K562 (cell line): ENCODE results near the gene CYFIP2. TPM values are rescaled to one million over a fixed set of nuclear protein-coding genes. Genes with fewer than 3 reads are reported as not detected.
A peak's percentile ranks its signal among the peaks of the same experiment; 100 is the strongest.

Source experiments
- ARID1B ChIP-seq: fragments of 450-650 bp; IDR thresholded peaks from 2 replicates; pipeline ENCODE4 v1.6.1; 2016; ENCODE audit warnings: antibody characterized with exemption, mild to moderate bottlenecking, inconsistent platforms
- C11orf30 ChIP-seq: fragments of 450-650 bp; IDR thresholded peaks from 2 replicates; pipeline ENCODE4 v1.6.1; 2016; ENCODE audit warnings: low read depth, mild to moderate bottlenecking
- CHCHD3 ChIP-seq: fragments of 250-450 bp; sonication (Bioruptor Pico); IDR thresholded peaks from 2 replicates; pipeline ENCODE4 v2.1.2; 2022; ENCODE audit warnings: mild to moderate bottlenecking
- CTBP1 ChIP-seq: fragments of 450-650 bp; IDR thresholded peaks from 2 replicates; pipeline ENCODE4 v1.6.1; 2016; ENCODE audit warnings: borderline replicate concordance
- FIP1L1 ChIP-seq: fragments of 200-400 bp; formaldehyde crosslinking; IDR thresholded peaks from 2 replicates; pipeline ENCODE4 v1.6.1; 2018; ENCODE audit warnings: mild to moderate bottlenecking, low read depth, low read length; ENCODE audit not compliant: poor library complexity, severe bottlenecking
- FOS ChIP-seq: IDR thresholded peaks from 3 replicates; pipeline ENCODE4 v1.6.1; 2011; ENCODE audit not compliant: insufficient read length; ENCODE audit errors: extremely low read depth
- GABPA ChIP-seq: fragments of 200-800 bp; sonication (Bioruptor generic); conservative IDR thresholded peaks from 2 replicates; pipeline ENCODE4 v1.6.1; 2016; ENCODE audit warnings: low read depth, missing genetic modification characterization, missing compliant biosample characterization
- GATAD2A ChIP-seq: fragments of 450-650 bp; IDR thresholded peaks from 2 replicates; pipeline ENCODE4 v1.6.1; 2017
- GMEB1 ChIP-seq: fragments of 250-450 bp; sonication (Bioruptor Pico); IDR thresholded peaks from 2 replicates; pipeline ENCODE4 v1.4.0; 2020; ENCODE audit warnings: mild to moderate bottlenecking
- HDAC3 ChIP-seq: fragments of 450-650 bp; IDR thresholded peaks from 2 replicates; pipeline ENCODE4 v1.6.1; 2018; ENCODE audit warnings: borderline replicate concordance, mild to moderate bottlenecking, moderate library complexity; ENCODE audit not compliant: partially characterized antibody
- JUNB ChIP-seq: fragments of 450-650 bp; formaldehyde crosslinking; conservative IDR thresholded peaks from 2 replicates; pipeline ENCODE4 v1.4.0; 2020; ENCODE audit warnings: mild to moderate bottlenecking
- JUND ChIP-seq, 2 experiments: IDR thresholded peaks; 2 replicates in 1 of 2; 3 replicates in 1 of 2; pipeline ENCODE4 v1.6.1; 2011; ENCODE audit warnings: borderline replicate concordance in 2 of 2, low read depth in 2 of 2, low read length in 2 of 2, improper control_type of control experiment in 1 of 2, missing biosample characterization in 1 of 2, missing genetic modification characterization in 1 of 2, missing genetic modification reagents in 1 of 2
- KLF13 ChIP-seq: fragments of 450-650 bp; IDR thresholded peaks from 2 replicates; pipeline ENCODE4 v1.6.1; 2016; ENCODE audit warnings: missing genetic modification characterization, low read depth, mild to moderate bottlenecking, missing compliant biosample characterization, moderate library complexity, borderline replicate concordance
- MAZ ChIP-seq, 2 experiments: fragments of 450-650 bp in 1 of 2; sonication (generic) in 1 of 2; formaldehyde crosslinking; IDR thresholded peaks in 1 of 2; conservative IDR thresholded peaks in 1 of 2; 2 replicates each; pipeline versions ENCODE4 v1.4.0 to v1.5.0; 2020; ENCODE audit warnings: mild to moderate bottlenecking in 1 of 2, missing genetic modification reagents in 1 of 2
- NFRKB ChIP-seq: fragments of 450-650 bp; IDR thresholded peaks from 2 replicates; pipeline ENCODE4 v1.6.1; 2016; ENCODE audit warnings: low read depth
- PKNOX1 ChIP-seq: fragments of 450-650 bp; IDR thresholded peaks from 2 replicates; pipeline ENCODE4 v1.6.1; 2016
- SMAD2 ChIP-seq: fragments of 150-350 bp; IDR thresholded peaks from 2 replicates; pipeline ENCODE4 v1.6.1; 2014; ENCODE audit warnings: low read depth, mild to moderate bottlenecking, low read length
- SMARCA5 ChIP-seq: fragments of 450-650 bp; IDR thresholded peaks from 2 replicates; pipeline ENCODE4 v1.6.1; 2016
- SNIP1 ChIP-seq: fragments of 450-650 bp; IDR thresholded peaks from 2 replicates; pipeline ENCODE4 v1.7.1; 2017; ENCODE audit warnings: low read depth, mild to moderate bottlenecking
- YY1 ChIP-seq, 3 experiments: IDR thresholded peaks; 2 replicates each; pipeline ENCODE4 v1.6.1; 2011; ENCODE audit warnings: low read length in 2 of 3, mild to moderate bottlenecking in 2 of 3, moderate library complexity in 2 of 3, borderline replicate concordance in 1 of 3, control low read depth in 1 of 3, low read depth in 1 of 3; ENCODE audit not compliant: insufficient read depth in 3 of 3, insufficient replicate concordance in 2 of 3, control insufficient read depth in 1 of 3, insufficient read length in 1 of 3; ENCODE audit errors: extremely low read depth in 1 of 3
- ZBTB26 ChIP-seq: fragments of 450-650 bp; formaldehyde crosslinking; IDR thresholded peaks from 2 replicates; pipeline ENCODE4 v1.4.0; 2022; ENCODE audit warnings: missing genetic modification characterization
- polyA plus RNA-seq, 8 experiments: library from polyadenylated mRNA; depleted of rRNA in 4 of 8; stranded (reverse) in 5 of 8; unstranded in 3 of 8; fragments of >200 nt; fragmentation: Nextera tagmentation in 2 of 8; fragmentation: Illumina TruSeq in 1 of 8; extraction: Ambion mirVana in 2 of 8; extraction: Trizol in 1 of 8; gene quantifications; 2 replicates each; pipeline versions ENCODE4 v1.2.1 to v1.2.3, GENCODE V29; 2011 to 2014; ENCODE audit warnings: inconsistent platforms in 1 of 8, missing spikeins in 1 of 8
- total RNA-seq, 7 experiments: library from RNA; depleted of rRNA in 6 of 7; stranded (reverse); fragments of >200 nt in 6 of 7; fragmentation: Illumina TruSeq in 2 of 7; extraction: Trizol in 2 of 7; gene quantifications; 2 replicates each; pipeline versions ENCODE4 v1.2.1 to v1.2.3, GENCODE V29; 2011 to 2021; ENCODE audit warnings: low replicate concordance in 1 of 7
- TF ChIP-seq, protein P1 (sequence below): fragments of 250-450 bp; sonication (Bioruptor Pico); IDR thresholded peaks from 2 replicates; pipeline ENCODE4 v1.5.0; 2020; ENCODE audit warnings: mild to moderate bottlenecking

CYFIP2 gene
- total and polyA plus RNA-seq, 9 of the 15 experiments (the other 6 are each of a cell fraction or from before 2014, with no cell fraction given) = 0.76 to 2.9 (median 1.4) TPM; not detected in 1

DNA sequence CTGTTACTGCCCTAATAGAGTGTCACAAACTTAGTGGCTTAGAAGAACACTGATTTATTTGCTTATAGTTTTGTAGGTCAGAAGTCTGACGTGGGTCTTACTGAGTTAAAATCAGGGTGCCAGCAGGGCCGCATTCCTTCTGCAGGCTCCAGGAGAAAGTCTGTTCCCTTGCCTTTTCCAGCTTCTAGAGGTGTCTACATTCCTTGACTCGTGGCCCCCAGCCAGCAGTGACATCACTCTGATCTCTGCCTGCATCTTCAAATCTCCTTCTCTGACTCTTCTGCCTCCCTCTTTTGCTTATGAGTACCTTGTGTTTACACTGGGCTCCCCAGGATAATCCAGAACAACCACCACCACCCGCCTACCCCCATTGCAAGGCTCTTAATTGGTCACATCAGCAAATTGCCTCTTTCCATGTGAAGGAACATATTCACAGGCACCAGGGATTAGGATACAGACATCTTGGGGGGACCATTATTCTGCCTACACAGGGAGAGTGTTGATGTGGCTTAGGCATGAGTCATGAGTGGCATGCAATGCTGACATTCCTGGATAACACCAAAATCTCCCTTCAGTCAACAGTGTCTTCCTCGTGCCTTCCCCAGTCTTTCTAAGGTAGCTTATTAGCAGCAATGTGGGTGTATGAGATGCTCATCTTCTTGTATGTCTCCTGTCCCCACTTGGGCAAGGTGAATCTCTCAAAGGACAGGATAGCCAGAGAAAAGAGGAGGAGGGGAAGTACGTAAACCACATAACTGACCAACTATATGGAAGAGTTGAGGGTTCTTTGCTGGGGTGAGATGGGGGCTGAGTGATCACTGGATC lies 24.4 kb downstream of the CYFIP2 start (continued):
- TF ChIP-seq SMARCA5 = no peak
- no peak for TF ChIP-seq GATAD2A
- no peak for TF ChIP-seq YY1 (IDR thresholded peaks at IDR 0.05; ENCODE audit: borderline replicate concordance in 1 of 3, control insufficient read depth in 1 of 3, extremely low read depth in 1 of 3, insufficient read depth in 3 of 3, insufficient read length in 1 of 3, insufficient replicate concordance in 2 of 3, low read depth in 1 of 3, low read length in 2 of 3)
- TF ChIP-seq MAZ (CRISPR knock-in tag; conservative IDR thresholded peaks at IDR 0.05 in 1 of 2, IDR thresholded peaks at IDR 0.05 in 1 of 2) = no peak
- TF ChIP-seq FOS = no peak
- TF ChIP-seq GMEB1 (CRISPR knock-in tag) = no peak
- TF ChIP-seq CHCHD3 (CRISPR knock-in tag) = no peak
- TF ChIP-seq, protein P1, sequence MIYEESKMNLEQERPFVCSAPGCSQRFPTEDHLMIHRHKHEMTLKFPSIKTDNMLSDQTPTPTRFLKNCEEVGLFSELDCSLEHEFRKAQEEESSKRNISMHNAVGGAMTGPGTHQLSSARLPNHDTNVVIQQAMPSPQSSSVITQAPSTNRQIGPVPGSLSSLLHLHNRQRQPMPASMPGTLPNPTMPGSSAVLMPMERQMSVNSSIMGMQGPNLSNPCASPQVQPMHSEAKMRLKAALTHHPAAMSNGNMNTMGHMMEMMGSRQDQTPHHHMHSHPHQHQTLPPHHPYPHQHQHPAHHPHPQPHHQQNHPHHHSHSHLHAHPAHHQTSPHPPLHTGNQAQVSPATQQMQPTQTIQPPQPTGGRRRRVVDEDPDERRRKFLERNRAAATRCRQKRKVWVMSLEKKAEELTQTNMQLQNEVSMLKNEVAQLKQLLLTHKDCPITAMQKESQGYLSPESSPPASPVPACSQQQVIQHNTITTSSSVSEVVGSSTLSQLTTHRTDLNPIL (CRISPR knock-in tag) = no peak
- peak; percentile 15; the same call in 1 of the 2 replicates for TF ChIP-seq ARID1B
- TF ChIP-seq GABPA (tag) = no peak
- no peak for TF ChIP-seq NFRKB
- TF ChIP-seq SMAD2 = no peak
- no peak for TF ChIP-seq FIP1L1
- TF ChIP-seq ZBTB26 (CRISPR knock-in tag) = no peak
- peak; percentile 63; the same call in 1 of the 2 replicates for TF ChIP-seq JUND (IDR thresholded peaks at IDR 0.05; ENCODE audit: borderline replicate concordance, low read depth, low read length)
- no peak for TF ChIP-seq JUND (tag; IDR thresholded peaks at IDR 0.05; ENCODE audit: borderline replicate concordance, low read depth, low read length)
- no peak for TF ChIP-seq HDAC3
- TF ChIP-seq JUNB (CRISPR knock-in tag) = 0 out of 2 replicates have a peak, but pooled peaks have one; percentile 41
- TF ChIP-seq CTBP1 = 0 out of 2 replicates have a peak, but pooled peaks have one; percentile 15
- no peak for TF ChIP-seq SNIP1
- 0 out of 2 replicates have a peak, but pooled peaks have one; percentile 10 for TF ChIP-seq PKNOX1
- peak; percentile 73; the same call in 1 of the 2 replicates for TF ChIP-seq C11orf30
- TF ChIP-seq KLF13 = no peak
